ENCODE data around the gene ELMO1.

ELMO1 gene

DNA sequence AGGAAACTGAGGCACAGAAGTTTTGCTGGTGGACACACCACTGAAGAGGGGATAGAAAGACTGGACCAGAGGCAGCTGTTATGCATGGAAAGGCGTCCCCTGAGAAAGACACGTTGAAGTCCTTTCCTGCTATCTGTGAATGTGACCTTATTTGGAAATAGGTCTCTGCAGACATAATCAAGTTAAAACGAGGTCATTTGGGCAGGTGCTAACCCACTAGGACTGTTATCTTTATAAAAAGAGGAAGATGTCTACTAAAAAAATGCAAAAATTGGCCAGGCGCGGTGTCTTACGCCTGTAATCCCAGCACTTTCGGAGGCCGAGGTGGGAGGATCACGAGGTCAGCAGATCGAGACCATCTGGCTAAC is 31.6 kb downstream of the ELMO1 start:
- no peak for DNase-seq (ENCODE audit: low read depth, low spot score)
- POLR2A ChIA-PET = no interaction called here
- no peak for TF ChIP-seq CTCF (IDR thresholded peaks at IDR 0.05; ENCODE audit: insufficient read depth, low read length, missing control alignments)
- CTCF ChIA-PET = no interaction called here
- no peak overlapping the region for H3K4me3 ChIP-seq (ENCODE audit: low read depth, low read length)

DNA sequence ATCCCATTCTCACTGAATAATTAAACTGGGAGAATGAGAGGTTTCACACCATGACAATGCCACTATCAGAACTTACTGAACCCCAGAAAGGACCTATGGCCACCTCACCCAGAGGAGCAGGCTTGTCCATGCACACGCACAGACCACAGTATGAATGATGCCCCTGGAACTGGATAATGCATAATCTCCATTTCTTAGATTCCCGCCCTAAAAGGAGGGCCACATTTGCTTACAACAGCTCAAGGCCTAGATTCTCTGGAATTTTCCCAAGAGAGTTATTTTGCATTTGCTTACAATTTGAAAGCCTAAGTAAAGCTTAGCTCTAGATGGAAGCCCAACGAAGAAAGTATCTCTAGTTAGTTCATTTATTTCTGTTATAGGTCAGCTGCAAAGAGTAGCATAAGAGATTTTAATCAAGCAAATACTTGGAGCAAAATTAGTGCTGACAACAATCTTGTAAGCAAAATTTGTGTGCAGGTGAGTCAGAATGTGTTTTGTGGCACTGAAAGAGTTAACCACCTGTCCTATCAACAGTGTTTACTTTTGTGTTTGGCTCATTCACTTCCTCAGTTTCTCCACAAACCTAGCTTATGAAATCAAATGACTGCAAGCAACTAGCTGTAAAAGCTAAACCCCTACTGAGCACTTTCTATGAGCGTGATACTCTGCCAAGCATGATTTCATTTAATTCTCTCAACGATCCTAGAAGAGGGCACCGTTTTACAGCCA is 32.1 kb downstream of the ELMO1 start:
- CTCF ChIA-PET = no interaction called here
- no peak for TF ChIP-seq CTCF (IDR thresholded peaks at IDR 0.05; ENCODE audit: insufficient read depth, low read length, missing control alignments)
- POLR2A ChIA-PET = no interaction called here
- H3K4me3 ChIP-seq (ENCODE audit: low read depth, low read length) = no peak overlapping the region
- DNase-seq (ENCODE audit: low read depth, low spot score) = no peak

DNA sequence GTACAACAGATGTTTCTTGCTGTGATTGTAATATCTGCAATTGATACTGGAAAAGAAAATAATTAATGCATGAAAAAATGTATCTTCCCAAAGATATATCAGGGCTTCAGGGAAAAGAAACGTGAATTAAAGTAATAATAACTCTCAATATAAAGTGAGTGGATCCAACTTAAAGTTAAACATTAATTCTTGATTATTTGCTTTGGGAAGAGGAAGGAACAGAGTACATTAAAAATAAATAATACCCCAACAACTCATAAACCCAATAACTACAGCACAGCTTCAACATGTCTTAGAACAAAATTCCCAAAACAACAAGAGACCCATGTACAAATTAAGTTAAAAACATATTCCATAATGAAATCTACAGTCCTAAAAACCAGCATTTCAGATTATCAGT is 33.0 kb downstream of the ELMO1 start:
- no peak for TF ChIP-seq CTCF (IDR thresholded peaks at IDR 0.05; ENCODE audit: insufficient read depth, low read length, missing control alignments)
- H3K4me3 ChIP-seq (ENCODE audit: low read depth, low read length) = no peak overlapping the region
- POLR2A ChIA-PET = no interaction called here
- CTCF ChIA-PET = no interaction called here
- no peak for DNase-seq (ENCODE audit: low read depth, low spot score)

GRCh38 chr7:37414352-37414983 is 34.2 kb downstream of the ELMO1 start:
- no peak for TF ChIP-seq CTCF (IDR thresholded peaks at IDR 0.05; ENCODE audit: insufficient read depth, low read length, missing control alignments)
- DNase-seq (ENCODE audit: low read depth, low spot score) = no peak
- POLR2A ChIA-PET = no interaction called here
- no peak overlapping the region for H3K4me3 ChIP-seq (ENCODE audit: low read depth, low read length)
- CTCF ChIA-PET = no interaction called here

GRCh38 chr7:37411444-37412034 is 37.1 kb downstream of the ELMO1 start:
- CTCF ChIA-PET = no interaction called here
- TF ChIP-seq CTCF (IDR thresholded peaks at IDR 0.05; ENCODE audit: insufficient read depth, low read length, missing control alignments) = no peak
- no peak for DNase-seq (ENCODE audit: low read depth, low spot score)
- POLR2A ChIA-PET = no interaction called here
- no peak overlapping the region for H3K4me3 ChIP-seq (ENCODE audit: low read depth, low read length)

GRCh38 chr7:37410305-37411229 is 38.1 kb downstream of the ELMO1 start:
- ChIA-PET POLR2A (no interaction called here), CTCF (no interaction called here)
- no peak overlapping the region for H3K4me3 ChIP-seq (ENCODE audit: low read depth, low read length)
- TF ChIP-seq CTCF (IDR thresholded peaks at IDR 0.05; ENCODE audit: insufficient read depth, low read length, missing control alignments) = no peak
- no peak for DNase-seq (ENCODE audit: low read depth, low spot score)
